HEK293 (cell line): ENCODE data around the gene PRPF8.

Source experiments
- CTCF ChIA-PET: fragments of 350-600 bp; formaldehyde crosslinking; extraction: SDS; loops from one replicate; lab custom pipeline; 2021; ENCODE audit warnings: antibody characterized with exemption; lab: Yijun Ruan, JAX
- POLR2A ChIA-PET: fragments of 300-600 bp; formaldehyde crosslinking; extraction: SDS; loops from one replicate; lab custom pipeline; 2020; ENCODE audit warnings: antibody characterized with exemption, inconsistent platforms; lab: Yijun Ruan, JAX
- H3K27ac ChIP-seq: fragments of 200-500 bp; sonication (Bioruptor generic); 2 replicates; pipeline ENCODE4 v1.5.1; 2014; ENCODE audit warnings: low read depth, low read length, control low read depth, inconsistent platforms; ENCODE audit errors: extremely low read depth
- H3K36me3 ChIP-seq, 2 experiments: fragments of 200-500 bp in 1 of 2; sonication (Bioruptor generic) in 1 of 2; 1 replicate in 1 of 2; 2 replicates in 1 of 2; pipeline ENCODE4 v1.5.1; 2014 to 2017; ENCODE audit warnings: inconsistent platforms in 2 of 2, low read length in 2 of 2; ENCODE audit not compliant: control insufficient read depth in 2 of 2, insufficient read depth in 1 of 2
- H3K4me1 ChIP-seq: fragments of 200-500 bp; sonication (Bioruptor generic); 2 replicates; pipeline ENCODE4 v1.5.1; 2014; ENCODE audit warnings: mild to moderate bottlenecking, low read length, inconsistent platforms; ENCODE audit not compliant: control insufficient read depth, insufficient read depth
- H3K4me3 ChIP-seq: 2 replicates; pipeline ENCODE4 v1.5.1; 2011; ENCODE audit warnings: low read depth, mild to moderate bottlenecking, control low read depth, low read length, moderate library complexity
- H3K9me3 ChIP-seq: fragments of 200-500 bp; sonication (Bioruptor generic); 2 replicates; pipeline ENCODE4 v1.5.1; 2014; ENCODE audit warnings: low read depth, low read length, inconsistent platforms; ENCODE audit not compliant: control insufficient read depth, insufficient read depth
- ATF2 ChIP-seq: fragments of 450-650 bp; formaldehyde crosslinking; IDR thresholded peaks from 2 replicates; pipeline ENCODE4 v1.5.1; 2016; ENCODE audit warnings: missing biosample characterization, missing genetic modification characterization, low read depth
- HOXA7 ChIP-seq: sonication (generic); formaldehyde crosslinking; IDR thresholded peaks from 2 replicates; pipeline ENCODE4 v1.8.1; 2022; ENCODE audit warnings: missing genetic modification reagents, borderline replicate concordance
- PRDM2 ChIP-seq: fragments of 450-650 bp; formaldehyde crosslinking; IDR thresholded peaks from 2 replicates; pipeline ENCODE4 v1.5.1; 2016; ENCODE audit warnings: missing biosample characterization, missing genetic modification characterization, borderline replicate concordance
- SCRT2 ChIP-seq: fragments of 450-650 bp; formaldehyde crosslinking; IDR thresholded peaks from 2 replicates; pipeline ENCODE4 v1.5.1; 2016; ENCODE audit warnings: missing biosample characterization, missing genetic modification characterization
- ZBTB8A ChIP-seq: fragments of 450-650 bp; formaldehyde crosslinking; IDR thresholded peaks from 2 replicates; pipeline ENCODE4 v1.5.1; 2016; ENCODE audit warnings: missing biosample characterization, missing genetic modification characterization
- ZNF114 ChIP-seq: fragments of 450-650 bp; formaldehyde crosslinking; IDR thresholded peaks from 2 replicates; pipeline ENCODE4 v1.5.0; 2017; ENCODE audit warnings: missing biosample characterization, missing genetic modification characterization
- ZNF146 ChIP-seq: fragments of 450-650 bp; formaldehyde crosslinking; IDR thresholded peaks from 2 replicates; pipeline ENCODE4 v1.5.1; 2016; ENCODE audit warnings: missing biosample characterization, missing genetic modification characterization
- ZNF157 ChIP-seq: fragments of 450-650 bp; formaldehyde crosslinking; IDR thresholded peaks from 2 replicates; pipeline ENCODE4 v1.5.1; 2016; ENCODE audit warnings: missing biosample characterization, missing genetic modification characterization
- ZNF174 ChIP-seq: fragments of 450-650 bp; formaldehyde crosslinking; IDR thresholded peaks from 2 replicates; pipeline ENCODE4 v1.5.0; 2017; ENCODE audit warnings: missing biosample characterization, mild to moderate bottlenecking, missing genetic modification characterization
- ZNF18 ChIP-seq: fragments of 450-650 bp; formaldehyde crosslinking; IDR thresholded peaks from 2 replicates; pipeline ENCODE4 v1.5.1; 2016; ENCODE audit warnings: missing biosample characterization, missing genetic modification characterization
- ZNF266 ChIP-seq: fragments of 450-650 bp; formaldehyde crosslinking; IDR thresholded peaks from 2 replicates; pipeline ENCODE4 v1.5.1; 2016; ENCODE audit warnings: missing biosample characterization, missing genetic modification characterization, low read depth
- ZNF292 ChIP-seq: fragments of 450-650 bp; formaldehyde crosslinking; IDR thresholded peaks from 2 replicates; pipeline ENCODE4 v1.5.1; 2016; ENCODE audit warnings: low read depth, missing biosample characterization, missing genetic modification characterization, borderline replicate concordance
- ZNF324 ChIP-seq: fragments of 450-650 bp; formaldehyde crosslinking; IDR thresholded peaks from 2 replicates; pipeline ENCODE4 v1.5.1; 2016; ENCODE audit warnings: missing biosample characterization, missing genetic modification characterization
- ZNF366 ChIP-seq: fragments of 450-650 bp; formaldehyde crosslinking; conservative IDR thresholded peaks from 2 replicates; pipeline ENCODE4 v1.5.1; 2016; ENCODE audit warnings: missing biosample characterization, missing genetic modification characterization
- ZNF549 ChIP-seq: fragments of 450-650 bp; IDR thresholded peaks from 2 replicates; pipeline ENCODE4 v1.5.1; 2018; ENCODE audit warnings: missing biosample characterization, missing genetic modification characterization, mild to moderate bottlenecking, inconsistent platforms, moderate library complexity
- ZNF621 ChIP-seq: fragments of 450-650 bp; formaldehyde crosslinking; IDR thresholded peaks from 2 replicates; pipeline ENCODE4 v1.5.1; 2017; ENCODE audit warnings: missing biosample characterization, missing genetic modification characterization
- ZNF623 ChIP-seq: fragments of 450-650 bp; formaldehyde crosslinking; IDR thresholded peaks from 2 replicates; pipeline ENCODE4 v1.5.1; 2016; ENCODE audit warnings: missing biosample characterization, missing genetic modification characterization
- ZNF658 ChIP-seq: fragments of 450-650 bp; formaldehyde crosslinking; IDR thresholded peaks from 2 replicates; pipeline ENCODE4; 2016; ENCODE audit warnings: missing biosample characterization, missing genetic modification characterization
- ZNF747 ChIP-seq: fragments of 450-650 bp; formaldehyde crosslinking; IDR thresholded peaks from 2 replicates; pipeline ENCODE4 v1.5.1; 2016; ENCODE audit warnings: missing biosample characterization, missing genetic modification characterization
- ZNF768 ChIP-seq: fragments of 450-650 bp; formaldehyde crosslinking; IDR thresholded peaks from 2 replicates; pipeline ENCODE4 v1.5.1; 2018; ENCODE audit warnings: missing biosample characterization, mild to moderate bottlenecking, missing genetic modification characterization
- ZSCAN30 ChIP-seq: fragments of 450-650 bp; IDR thresholded peaks from 2 replicates; pipeline ENCODE4 v1.5.1; 2018; ENCODE audit warnings: missing biosample characterization, mild to moderate bottlenecking, missing genetic modification characterization, moderate library complexity
- TF ChIP-seq, protein P1 (sequence below): fragments of 450-650 bp; formaldehyde crosslinking; IDR thresholded peaks from 2 replicates; pipeline ENCODE4 v1.5.1; 2016; ENCODE audit warnings: missing biosample characterization, missing genetic modification characterization
- TF ChIP-seq, protein P2 (sequence below): fragments of 450-650 bp; formaldehyde crosslinking; IDR thresholded peaks from 2 replicates; pipeline ENCODE4 v1.5.1; 2016; ENCODE audit warnings: missing biosample characterization, missing genetic modification characterization
- TF ChIP-seq, protein P3 (sequence below): fragments of 450-650 bp; formaldehyde crosslinking; optimal IDR thresholded peaks from 2 replicates; pipeline ENCODE3; 2016; ENCODE audit warnings: missing biosample characterization, mild to moderate bottlenecking, missing genetic modification characterization

The PRPF8 gene

GRCh38 chr17:1661045-1661444 lies 23.6 kb downstream of the PRPF8 start (continued):
- TF ChIP-seq, protein P1, sequence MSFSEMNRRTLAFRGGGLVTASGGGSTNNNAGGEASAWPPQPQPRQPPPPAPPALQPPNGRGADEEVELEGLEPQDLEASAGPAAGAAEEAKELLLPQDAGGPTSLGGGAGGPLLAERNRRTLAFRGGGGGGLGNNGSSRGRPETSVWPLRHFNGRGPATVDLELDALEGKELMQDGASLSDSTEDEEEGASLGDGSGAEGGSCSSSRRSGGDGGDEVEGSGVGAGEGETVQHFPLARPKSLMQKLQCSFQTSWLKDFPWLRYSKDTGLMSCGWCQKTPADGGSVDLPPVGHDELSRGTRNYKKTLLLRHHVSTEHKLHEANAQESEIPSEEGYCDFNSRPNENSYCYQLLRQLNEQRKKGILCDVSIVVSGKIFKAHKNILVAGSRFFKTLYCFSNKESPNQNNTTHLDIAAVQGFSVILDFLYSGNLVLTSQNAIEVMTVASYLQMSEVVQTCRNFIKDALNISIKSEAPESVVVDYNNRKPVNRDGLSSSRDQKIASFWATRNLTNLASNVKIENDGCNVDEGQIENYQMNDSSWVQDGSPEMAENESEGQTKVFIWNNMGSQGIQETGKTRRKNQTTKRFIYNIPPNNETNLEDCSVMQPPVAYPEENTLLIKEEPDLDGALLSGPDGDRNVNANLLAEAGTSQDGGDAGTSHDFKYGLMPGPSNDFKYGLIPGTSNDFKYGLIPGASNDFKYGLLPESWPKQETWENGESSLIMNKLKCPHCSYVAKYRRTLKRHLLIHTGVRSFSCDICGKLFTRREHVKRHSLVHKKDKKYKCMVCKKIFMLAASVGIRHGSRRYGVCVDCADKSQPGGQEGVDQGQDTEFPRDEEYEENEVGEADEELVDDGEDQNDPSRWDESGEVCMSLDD (tag by site-specific recombination), result no peak
- TF ChIP-seq ZNF549 (tag by site-specific recombination), result no peak
- no peak for TF ChIP-seq ZNF174
- TF ChIP-seq ZNF623 (tag by site-specific recombination), result no peak
- TF ChIP-seq ZNF658, result no peak
- TF ChIP-seq ZNF768 (tag by site-specific recombination), result no peak
- TF ChIP-seq ATF2 (tag by site-specific recombination), result no peak
- TF ChIP-seq, protein P2, sequence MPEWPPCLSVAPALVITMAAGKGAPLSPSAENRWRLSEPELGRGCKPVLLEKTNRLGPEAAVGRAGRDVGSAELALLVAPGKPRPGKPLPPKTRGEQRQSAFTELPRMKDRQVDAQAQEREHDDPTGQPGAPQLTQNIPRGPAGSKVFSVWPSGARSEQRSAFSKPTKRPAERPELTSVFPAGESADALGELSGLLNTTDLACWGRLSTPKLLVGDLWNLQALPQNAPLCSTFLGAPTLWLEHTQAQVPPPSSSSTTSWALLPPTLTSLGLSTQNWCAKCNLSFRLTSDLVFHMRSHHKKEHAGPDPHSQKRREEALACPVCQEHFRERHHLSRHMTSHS (tag by site-specific recombination), result no peak
- no peak for TF ChIP-seq SCRT2
- TF ChIP-seq ZBTB8A (tag by site-specific recombination), result no peak
- TF ChIP-seq ZNF621 (tag by site-specific recombination), result no peak
- TF ChIP-seq HOXA7 (CRISPR knock-in tag), result no peak
- TF ChIP-seq ZNF114, result no peak
- no peak for TF ChIP-seq ZNF366 (tag by site-specific recombination)

- no peak for TF ChIP-seq PRDM2
- no peak for TF ChIP-seq ZNF292 (tag by site-specific recombination)
- TF ChIP-seq ZSCAN30 (tag by site-specific recombination), result no peak
- TF ChIP-seq ZNF18 (tag by site-specific recombination), result no peak
- TF ChIP-seq ZNF324 (tag by site-specific recombination), result no peak
- TF ChIP-seq, protein P3, sequence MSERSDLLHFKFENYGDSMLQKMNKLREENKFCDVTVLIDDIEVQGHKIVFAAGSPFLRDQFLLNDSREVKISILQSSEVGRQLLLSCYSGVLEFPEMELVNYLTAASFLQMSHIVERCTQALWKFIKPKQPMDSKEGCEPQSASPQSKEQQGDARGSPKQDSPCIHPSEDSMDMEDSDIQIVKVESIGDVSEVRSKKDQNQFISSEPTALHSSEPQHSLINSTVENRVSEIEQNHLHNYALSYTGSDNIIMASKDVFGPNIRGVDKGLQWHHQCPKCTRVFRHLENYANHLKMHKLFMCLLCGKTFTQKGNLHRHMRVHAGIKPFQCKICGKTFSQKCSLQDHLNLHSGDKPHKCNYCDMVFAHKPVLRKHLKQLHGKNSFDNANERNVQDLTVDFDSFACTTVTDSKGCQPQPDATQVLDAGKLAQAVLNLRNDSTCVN (tag by site-specific recombination), result no peak
- no peak for TF ChIP-seq ZNF747 (tag by site-specific recombination)
- no peak for TF ChIP-seq ZNF146 (tag by site-specific recombination)
- TF ChIP-seq ZNF157, result no peak
- TF ChIP-seq ZNF266 (tag by site-specific recombination), result no peak
- H3K36me3 ChIP-seq, result peaks cover 97 to 98% of the 10 kb centered on the region in 2 experiments
Measured at GRCh38 chr17:1658100-1658499, 26.6 kb downstream of the PRPF8 start.

More at GRCh38 chr17:1658100-1658499, 26.6 kb downstream of the PRPF8 start:
- Histone ChIP-seq H3K27ac (no peak overlapping the region), H3K4me1 (no peaks in the 10 kb centered on the region), H3K4me3 (no peak overlapping the region), H3K9me3 (no peaks in the 10 kb centered on the region)
- ChIA-PET CTCF (interaction anchor here (0.7 to 3.7 kb wide), 5 partner anchors 8 to 84 kb away, joined by 3 to 28 read pairs (median 3); no protein-coding TSS in a partner anchor), POLR2A (interaction anchor here (0.7 to 1.8 kb wide), 5 partner anchors 8 to 26 kb away, joined by 3 to 12 read pairs (median 4); partner anchors contain the start of gene RILP)
